Kidney epithelial cell (primary cell): ENCODE data around the gene GPBP1. TPM values are rescaled to one million over a fixed set of nuclear protein-coding genes. Genes with fewer than 3 reads are reported as not detected.

Experiments
- DNase-seq: peaks from one replicate; pipeline ENCODE4 v3.0.0-alpha.2; 2010; ENCODE audit warnings: low read depth
- H3K27me3 ChIP-seq: 2 replicates; pipeline ENCODE4 v1.6.0; 2011; ENCODE audit warnings: low read length; ENCODE audit not compliant: control insufficient read depth, insufficient read depth
- H3K36me3 ChIP-seq: 2 replicates; pipeline ENCODE4 v1.5.1; 2011; ENCODE audit warnings: low read length; ENCODE audit not compliant: control insufficient read depth, insufficient read depth
- H3K4me3 ChIP-seq: 2 replicates; pipeline ENCODE4 v1.5.1; 2011; ENCODE audit warnings: low read depth, mild to moderate bottlenecking, control low read depth, low read length
- CTCF ChIP-seq: IDR thresholded peaks from 2 replicates; pipeline ENCODE4 v1.5.1; 2011; ENCODE audit warnings: mild to moderate bottlenecking, moderate library complexity, low read length, control low read depth, inconsistent platforms; ENCODE audit not compliant: insufficient read depth, poor library complexity, severe bottlenecking
- total RNA-seq: library from RNA; depleted of rRNA; stranded (reverse); fragments of >200 nt; gene quantifications from 2 replicates; pipeline ENCODE4 v1.2.3, GENCODE V29; 2015

Gene GPBP1
- total RNA-seq, 1 donor from 2014 or later = 45.9 TPM

DNA sequence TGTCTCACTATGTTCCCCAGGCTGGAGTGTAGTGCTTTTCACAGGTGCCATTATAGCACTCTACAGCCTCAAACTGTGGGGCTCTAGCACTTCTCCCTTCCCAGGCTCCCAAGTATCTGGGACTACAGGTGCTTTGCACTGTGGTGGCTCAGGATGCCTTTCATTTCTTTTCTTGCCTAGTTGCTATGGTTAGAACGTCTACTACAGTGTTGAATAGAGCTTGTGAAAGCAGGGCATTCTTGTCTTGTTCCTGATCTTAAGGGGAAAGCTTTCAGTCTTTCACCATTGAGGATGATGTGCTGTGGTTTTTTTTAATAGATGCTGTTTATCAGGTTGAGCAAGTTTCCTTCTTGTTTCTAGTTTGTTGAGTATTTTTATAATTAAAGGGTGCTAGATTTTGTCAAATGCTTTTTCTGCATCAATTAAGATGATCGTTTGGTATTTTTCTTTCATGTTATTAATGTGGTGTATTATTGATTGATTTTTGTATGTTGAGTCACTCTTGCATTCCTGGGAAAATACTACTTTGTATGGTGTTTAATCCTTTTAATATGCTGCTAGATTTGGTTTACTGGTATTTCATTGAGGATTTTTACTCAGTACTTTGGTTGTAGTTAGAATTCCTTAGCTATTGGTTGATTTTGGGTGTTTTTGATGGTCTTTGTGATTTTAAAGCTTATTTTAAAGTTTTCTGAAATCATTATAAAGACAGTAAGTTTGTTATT is 35.6 kb downstream of the GPBP1 start:
- no peak for TF ChIP-seq CTCF
- no peak for DNase-seq
- peaks cover 1% of the 10 kb centered on the region for H3K36me3 ChIP-seq

GRCh38 chr5:57210633-57211032 is 36.8 kb downstream of the GPBP1 start:
- DNase-seq = no peak
- no peaks in the 10 kb centered on the region for H3K27me3 ChIP-seq
- peaks cover 1% of the 10 kb centered on the region for H3K36me3 ChIP-seq
- no peak overlapping the region for H3K4me3 ChIP-seq
- no peak for TF ChIP-seq CTCF

More for the DNA sequence above, 35.6 kb downstream of the GPBP1 start:
- Histone ChIP-seq H3K4me3 (no peak overlapping the region), H3K27me3 (no peaks in the 10 kb centered on the region)

DNA sequence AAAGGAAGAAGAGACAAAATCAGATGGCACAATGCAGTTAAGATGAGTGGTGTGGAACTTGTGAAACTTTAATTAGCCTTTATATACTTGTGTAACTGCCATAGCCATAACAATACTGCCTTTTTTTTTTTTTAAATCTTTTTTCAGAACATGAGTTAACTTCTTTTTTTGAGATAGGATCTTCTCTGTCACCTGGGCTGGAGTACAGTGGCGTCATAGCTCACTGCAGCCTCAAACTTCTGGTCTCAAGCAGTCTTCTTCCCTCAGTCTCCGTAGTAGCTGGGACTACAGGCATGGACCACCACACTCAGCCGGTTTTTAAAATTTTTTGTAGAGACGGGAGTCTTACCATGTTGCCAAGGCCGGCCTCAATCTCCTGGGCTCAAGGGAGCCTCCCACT is 37.2 kb downstream of the GPBP1 start:
- DNase-seq = no peak
- Histone ChIP-seq H3K4me3 (no peak overlapping the region), H3K36me3 (peaks cover 1% of the 10 kb centered on the region), H3K27me3 (no peaks in the 10 kb centered on the region)
- no peak for TF ChIP-seq CTCF

- Histone ChIP-seq H3K4me3 (no peak overlapping the region), H3K27me3 (no peaks in the 10 kb centered on the region), H3K36me3 (peaks cover 1% of the 10 kb centered on the region)
- TF ChIP-seq CTCF = no peak
- no peak for DNase-seq
Observed at GRCh38 chr5:57215629-57216195, 41.9 kb downstream of the GPBP1 start.

- no peaks in the 10 kb centered on the region for H3K27me3 ChIP-seq
- no peak for DNase-seq
- no peak overlapping the region for H3K4me3 ChIP-seq
- peaks cover 1% of the 10 kb centered on the region for H3K36me3 ChIP-seq
- TF ChIP-seq CTCF = no peak
Observed at GRCh38 chr5:57216714-57217113, 42.9 kb downstream of the GPBP1 start.

DNA sequence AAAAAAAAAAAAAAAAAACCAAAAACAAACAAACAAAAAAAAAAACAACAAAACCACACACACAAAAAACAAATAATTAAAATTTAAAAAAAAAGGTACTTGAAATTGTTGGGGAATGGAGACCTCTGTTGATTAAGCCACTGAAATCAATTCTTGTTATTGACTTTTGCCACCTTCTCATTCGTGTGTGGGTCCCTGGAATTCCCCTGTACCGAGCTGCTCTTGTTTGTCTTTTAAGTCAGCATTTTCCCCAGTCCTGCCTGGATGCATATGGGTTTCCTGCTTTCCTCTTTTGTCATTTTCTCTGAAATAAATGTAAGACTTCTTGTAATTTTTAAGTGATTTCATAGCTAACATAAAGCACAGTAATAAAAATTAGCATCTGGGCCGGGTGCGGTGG is 45.5 kb downstream of the GPBP1 start:
- DNase-seq = no peak

More for the DNA sequence above, 45.5 kb downstream of the GPBP1 start:
- H3K27me3 ChIP-seq = no peaks in the 10 kb centered on the region
- no peak overlapping the region for H3K4me3 ChIP-seq
- TF ChIP-seq CTCF = no peak
- no peaks in the 10 kb centered on the region for H3K36me3 ChIP-seq
